Thoracic aorta (tissue), 2 donors: ENCODE results near the gene ECEL1. TPM values are rescaled to one million over a fixed set of nuclear protein-coding genes. Genes with fewer than 3 reads are reported as not detected.

Source experiments
- ATAC-seq: fragments of 150-250 bp; one replicate; pipeline ENCODE4 v1.8.0; 2017; ENCODE audit warnings: low read depth; ENCODE audit not compliant: insufficient number of reproducible peaks, low FRiP score
- DNase-seq: peaks from one replicate; pipeline ENCODE4 v3.0.0-alpha.2; 2020; ENCODE audit warnings: low spot score
- H3K27ac ChIP-seq, 2 donors: fragments of 200-600 bp; sonication (generic); 1 replicate in 1 of 2; 2 replicates in 1 of 2; pipeline ENCODE4 v1.5.1; 2016; ENCODE audit warnings: mild to moderate bottlenecking in 2 of 2, moderate library complexity in 2 of 2
- H3K27me3 ChIP-seq: fragments of 200-600 bp; sonication (generic); replicated peaks from 2 replicates; pipeline ENCODE4 v1.6.0; 2016; ENCODE audit warnings: mild to moderate bottlenecking; ENCODE audit not compliant: insufficient read depth
- H3K36me3 ChIP-seq: fragments of 200-600 bp; sonication (generic); one replicate; pipeline ENCODE4 v1.5.1; 2016
- H3K4me1 ChIP-seq, 2 donors: fragments of 200-600 bp; sonication (generic); 1 replicate in 1 of 2; 2 replicates in 1 of 2; pipeline versions ENCODE4 v1.5.1 to v1.6.0; 2016; ENCODE audit warnings: low read depth in 2 of 2, mild to moderate bottlenecking in 1 of 2; ENCODE audit not compliant: control insufficient read depth in 1 of 2
- H3K4me3 ChIP-seq: fragments of 200-600 bp; sonication (generic); 2 replicates; pipeline ENCODE4 v1.5.1; 2016; ENCODE audit warnings: mild to moderate bottlenecking
- H3K9me3 ChIP-seq: fragments of 200-600 bp; sonication (generic); 2 replicates; pipeline ENCODE4 v1.5.1; 2016
- total RNA-seq, 2 donors: library from RNA; depleted of rRNA; stranded (reverse); fragments of >200 nt; gene quantifications; one replicate each; pipeline versions ENCODE4 v1.1.0 to v1.2.3, GENCODE V29; 2016
- TF ChIP-seq, protein P1 (sequence below): fragments of 200-600 bp; sonication (generic); IDR thresholded peaks from one replicate; pipeline ENCODE4 v1.5.1; 2019; ENCODE audit warnings: antibody characterized with exemption

ECEL1 gene
- total RNA-seq, 2 donors from 2014 or later, result 1.6 to 2.8 TPM

DNA sequence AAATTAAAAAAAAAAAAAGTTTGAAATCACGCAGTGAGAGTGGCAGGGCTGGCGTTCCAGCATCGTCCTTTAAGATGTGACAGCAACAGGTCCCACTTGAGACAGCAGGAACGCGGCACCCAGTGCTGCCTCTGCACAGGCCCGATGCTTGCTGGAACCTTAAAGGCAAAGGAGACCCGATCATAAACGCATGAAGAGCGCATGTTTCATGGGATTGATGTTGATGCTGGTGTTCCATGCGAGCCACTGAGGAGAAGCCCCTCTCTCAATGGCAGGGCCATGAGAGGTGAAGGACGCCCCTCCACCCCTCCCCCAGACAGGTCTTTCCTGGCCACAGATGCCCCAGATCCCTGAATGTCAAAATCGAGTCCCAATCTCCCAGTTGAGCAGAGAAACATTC, 49.5 kb downstream of the ECEL1 start:
- H3K4me3 ChIP-seq, result no peak overlapping the region
- ATAC-seq (no peak), DNase-seq (no peak)
- TF ChIP-seq, protein P1, sequence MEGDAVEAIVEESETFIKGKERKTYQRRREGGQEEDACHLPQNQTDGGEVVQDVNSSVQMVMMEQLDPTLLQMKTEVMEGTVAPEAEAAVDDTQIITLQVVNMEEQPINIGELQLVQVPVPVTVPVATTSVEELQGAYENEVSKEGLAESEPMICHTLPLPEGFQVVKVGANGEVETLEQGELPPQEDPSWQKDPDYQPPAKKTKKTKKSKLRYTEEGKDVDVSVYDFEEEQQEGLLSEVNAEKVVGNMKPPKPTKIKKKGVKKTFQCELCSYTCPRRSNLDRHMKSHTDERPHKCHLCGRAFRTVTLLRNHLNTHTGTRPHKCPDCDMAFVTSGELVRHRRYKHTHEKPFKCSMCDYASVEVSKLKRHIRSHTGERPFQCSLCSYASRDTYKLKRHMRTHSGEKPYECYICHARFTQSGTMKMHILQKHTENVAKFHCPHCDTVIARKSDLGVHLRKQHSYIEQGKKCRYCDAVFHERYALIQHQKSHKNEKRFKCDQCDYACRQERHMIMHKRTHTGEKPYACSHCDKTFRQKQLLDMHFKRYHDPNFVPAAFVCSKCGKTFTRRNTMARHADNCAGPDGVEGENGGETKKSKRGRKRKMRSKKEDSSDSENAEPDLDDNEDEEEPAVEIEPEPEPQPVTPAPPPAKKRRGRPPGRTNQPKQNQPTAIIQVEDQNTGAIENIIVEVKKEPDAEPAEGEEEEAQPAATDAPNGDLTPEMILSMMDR, result no peak
- H3K27ac ChIP-seq, result no peak overlapping the region
- no peaks in the 10 kb centered on the region for H3K36me3 ChIP-seq
- H3K9me3 ChIP-seq, result no peaks in the 10 kb centered on the region
- no peaks in the 10 kb centered on the region for H3K4me1 ChIP-seq
- no peaks in the 10 kb centered on the region for H3K27me3 ChIP-seq

DNA sequence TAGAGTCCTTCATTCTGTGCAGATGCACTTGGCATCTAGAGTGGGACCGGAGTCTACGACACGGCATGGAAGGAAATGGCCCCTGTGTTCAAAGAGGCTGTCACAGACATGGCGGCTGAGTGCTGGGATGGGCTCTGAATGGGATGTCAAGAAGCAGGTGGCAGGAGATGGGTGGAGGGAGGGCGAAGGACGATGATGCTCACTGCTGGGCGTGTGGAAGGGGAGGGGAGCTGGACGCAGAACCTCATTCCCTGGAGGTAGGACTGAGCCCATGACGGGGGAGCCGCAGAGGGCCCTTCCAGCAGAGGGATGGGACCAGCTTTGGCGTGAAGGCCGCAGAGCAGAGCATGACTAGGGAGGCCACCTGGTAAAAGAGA, 50.5 kb downstream of the ECEL1 start:
- H3K27ac ChIP-seq, result no peak overlapping the region
- H3K9me3 ChIP-seq, result no peaks in the 10 kb centered on the region
- TF ChIP-seq, protein P1, result no peak
- no peak for DNase-seq
- no peaks in the 10 kb centered on the region for H3K27me3 ChIP-seq
- no peaks in the 10 kb centered on the region for H3K4me1 ChIP-seq
- no peak for ATAC-seq
- no peak overlapping the region for H3K4me3 ChIP-seq
- no peaks in the 10 kb centered on the region for H3K36me3 ChIP-seq

DNA sequence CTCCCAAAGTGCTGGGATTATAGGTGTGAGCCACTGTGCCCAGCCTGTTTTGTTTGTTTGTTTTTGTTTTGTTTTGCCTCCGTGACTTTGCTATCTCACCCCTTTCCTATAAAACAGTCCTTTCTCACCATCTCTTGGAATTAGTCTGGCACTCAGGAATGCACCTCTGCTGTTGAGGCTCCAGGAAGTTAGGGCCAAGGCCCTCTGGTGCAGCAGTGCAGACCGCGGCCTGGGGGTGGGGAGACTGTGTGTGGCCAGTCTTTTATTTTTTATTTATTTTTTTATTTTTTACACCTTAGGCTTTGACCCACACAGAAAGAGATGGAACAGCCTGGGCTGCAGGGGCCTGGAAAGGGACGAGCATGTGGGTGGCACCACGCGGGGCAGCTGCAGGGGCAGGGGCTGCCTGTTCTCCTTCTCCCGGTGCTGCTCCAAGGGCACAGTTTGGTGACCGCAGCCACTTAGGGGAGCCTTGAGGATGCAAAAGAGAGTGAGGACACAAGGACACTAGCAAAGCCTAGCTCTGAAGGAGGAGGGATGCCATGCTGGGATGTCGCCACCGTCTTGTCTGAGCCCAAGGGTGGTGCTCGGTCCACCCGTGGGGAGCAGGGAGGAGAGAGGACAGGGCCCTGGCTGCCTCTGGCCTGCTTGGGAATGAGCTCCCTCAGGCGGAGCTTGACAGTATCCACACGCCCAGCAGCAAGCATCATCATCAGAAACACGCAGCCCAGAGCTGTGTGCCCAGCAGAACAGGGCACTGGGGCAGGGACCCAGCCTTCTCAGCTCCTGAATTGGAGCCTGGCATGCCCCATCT, 51.0 kb downstream of the ECEL1 start:
- H3K27me3 ChIP-seq, result no peaks in the 10 kb centered on the region
- no peak for DNase-seq
- H3K4me1 ChIP-seq, result no peaks in the 10 kb centered on the region
- no peak for ATAC-seq
- no peak overlapping the region for H3K27ac ChIP-seq
- TF ChIP-seq, protein P1, result no peak
- no peaks in the 10 kb centered on the region for H3K36me3 ChIP-seq
- no peaks in the 10 kb centered on the region for H3K9me3 ChIP-seq
- no peak overlapping the region for H3K4me3 ChIP-seq

DNA sequence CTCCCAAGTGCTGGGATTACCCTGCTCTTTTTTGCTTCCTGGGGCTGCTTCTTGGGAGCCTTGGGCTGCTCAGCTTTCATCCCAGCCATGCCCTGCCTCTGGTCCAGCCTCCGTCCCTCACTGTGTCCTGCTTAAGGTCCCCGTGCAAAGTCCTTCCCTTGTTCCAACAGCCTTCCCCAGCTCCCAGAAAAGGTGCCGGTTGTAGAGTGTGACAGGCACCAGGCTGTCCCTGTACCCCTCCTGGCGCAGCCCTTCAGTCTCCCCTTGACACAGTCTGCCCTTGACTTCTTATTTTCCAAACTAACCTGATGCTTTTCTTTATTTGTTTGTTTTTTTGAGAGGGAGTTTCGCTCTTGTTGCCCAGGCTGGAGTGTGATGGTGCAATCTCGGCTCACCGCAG, 51.8 kb downstream of the ECEL1 start:
- no peaks in the 10 kb centered on the region for H3K27me3 ChIP-seq
- H3K9me3 ChIP-seq, result no peaks in the 10 kb centered on the region
- H3K4me1 ChIP-seq, result no peaks in the 10 kb centered on the region
- no peak overlapping the region for H3K4me3 ChIP-seq
- no peak for ATAC-seq
- H3K27ac ChIP-seq, result no peak overlapping the region
- no peak for DNase-seq
- TF ChIP-seq, protein P1, result no peak
- no peaks in the 10 kb centered on the region for H3K36me3 ChIP-seq

DNA sequence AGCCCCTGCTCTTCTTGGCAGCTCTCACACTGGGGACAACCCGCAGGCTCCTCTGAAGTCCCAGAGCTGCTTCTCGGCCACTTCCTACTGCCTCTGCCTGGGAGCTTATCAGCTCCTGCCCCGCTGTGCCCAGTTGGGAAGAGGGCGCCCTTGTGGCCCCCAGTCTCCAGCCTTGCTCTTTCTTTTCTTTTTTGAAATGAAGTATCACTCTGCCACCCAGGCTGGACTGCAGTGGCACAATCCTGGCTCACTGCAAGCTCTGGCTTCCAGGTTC, 52.3 kb downstream of the ECEL1 start:
- Histone ChIP-seq H3K4me1 (no peaks in the 10 kb centered on the region), H3K9me3 (no peaks in the 10 kb centered on the region), H3K27ac (no peak overlapping the region), H3K36me3 (no peaks in the 10 kb centered on the region), H3K4me3 (no peak overlapping the region), H3K27me3 (no peaks in the 10 kb centered on the region)
- DNase-seq, result no peak
- TF ChIP-seq, protein P1, result no peak
- ATAC-seq, result no peak
